WTC11 (cell line): ENCODE measurements around the gene VKORC1.

ENCODE experiments used
- NR2C2 ChIP-seq: sonication (generic); formaldehyde crosslinking; IDR thresholded peaks from 2 replicates; pipeline ENCODE4 v1.8.0; 2022; ENCODE audit warnings: mild to moderate bottlenecking, missing genetic modification reagents
- SP1 ChIP-seq: sonication (generic); formaldehyde crosslinking; conservative IDR thresholded peaks from 2 replicates; pipeline ENCODE4 v1.8.1; 2022; ENCODE audit warnings: missing genetic modification reagents
- TEAD4 ChIP-seq: sonication (generic); formaldehyde crosslinking; IDR thresholded peaks from 2 replicates; pipeline ENCODE4 v1.8.0; 2022; ENCODE audit warnings: mild to moderate bottlenecking, missing genetic modification reagents
- ZNF219 ChIP-seq: sonication (generic); formaldehyde crosslinking; IDR thresholded peaks from 2 replicates; pipeline ENCODE4 v1.8.0; 2023; ENCODE audit warnings: missing genetic modification reagents, mild to moderate bottlenecking, borderline replicate concordance
- ZNF416 ChIP-seq: fragments of 250-450 bp; sonication (Bioruptor Pico); IDR thresholded peaks from 2 replicates; pipeline ENCODE4 v1.9.0; 2021; ENCODE audit warnings: mild to moderate bottlenecking, inconsistent platforms
- TF ChIP-seq, protein P1 (sequence below): sonication (generic); formaldehyde crosslinking; conservative IDR thresholded peaks from 2 replicates; pipeline ENCODE4 v1.8.1; 2022; ENCODE audit warnings: mild to moderate bottlenecking, missing genetic modification reagents
- TF ChIP-seq, protein P2 (sequence below): fragments of 200-600 bp; IDR thresholded peaks from 2 replicates; pipeline ENCODE4 v1.8.0; 2022; ENCODE audit warnings: antibody characterized with exemption

GRCh38 chr16:31061126-31061812 lies 33.3 kb downstream of the VKORC1 start:
- TF ChIP-seq, protein P1, sequence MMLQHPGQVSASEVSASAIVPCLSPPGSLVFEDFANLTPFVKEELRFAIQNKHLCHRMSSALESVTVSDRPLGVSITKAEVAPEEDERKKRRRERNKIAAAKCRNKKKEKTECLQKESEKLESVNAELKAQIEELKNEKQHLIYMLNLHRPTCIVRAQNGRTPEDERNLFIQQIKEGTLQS (CRISPR knock-in tag) = no peak
- TF ChIP-seq ZNF416 (no peak), ZNF219 (CRISPR knock-in tag) (no peak), SP1 (no peak), NR2C2 (CRISPR knock-in tag) (no peak), TEAD4 (CRISPR knock-in tag) (no peak)
- TF ChIP-seq, protein P2, sequence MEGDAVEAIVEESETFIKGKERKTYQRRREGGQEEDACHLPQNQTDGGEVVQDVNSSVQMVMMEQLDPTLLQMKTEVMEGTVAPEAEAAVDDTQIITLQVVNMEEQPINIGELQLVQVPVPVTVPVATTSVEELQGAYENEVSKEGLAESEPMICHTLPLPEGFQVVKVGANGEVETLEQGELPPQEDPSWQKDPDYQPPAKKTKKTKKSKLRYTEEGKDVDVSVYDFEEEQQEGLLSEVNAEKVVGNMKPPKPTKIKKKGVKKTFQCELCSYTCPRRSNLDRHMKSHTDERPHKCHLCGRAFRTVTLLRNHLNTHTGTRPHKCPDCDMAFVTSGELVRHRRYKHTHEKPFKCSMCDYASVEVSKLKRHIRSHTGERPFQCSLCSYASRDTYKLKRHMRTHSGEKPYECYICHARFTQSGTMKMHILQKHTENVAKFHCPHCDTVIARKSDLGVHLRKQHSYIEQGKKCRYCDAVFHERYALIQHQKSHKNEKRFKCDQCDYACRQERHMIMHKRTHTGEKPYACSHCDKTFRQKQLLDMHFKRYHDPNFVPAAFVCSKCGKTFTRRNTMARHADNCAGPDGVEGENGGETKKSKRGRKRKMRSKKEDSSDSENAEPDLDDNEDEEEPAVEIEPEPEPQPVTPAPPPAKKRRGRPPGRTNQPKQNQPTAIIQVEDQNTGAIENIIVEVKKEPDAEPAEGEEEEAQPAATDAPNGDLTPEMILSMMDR = no peak
